Measurements from ENCODE around the gene MAP7D1. TPM values are rescaled to one million over a fixed set of nuclear protein-coding genes. Genes with fewer than 3 reads are reported as not detected.

The MAP7D1 gene
- total RNA-seq, 4 donors from 2014 or later = 147 to 243 (median 172) TPM

DNA sequence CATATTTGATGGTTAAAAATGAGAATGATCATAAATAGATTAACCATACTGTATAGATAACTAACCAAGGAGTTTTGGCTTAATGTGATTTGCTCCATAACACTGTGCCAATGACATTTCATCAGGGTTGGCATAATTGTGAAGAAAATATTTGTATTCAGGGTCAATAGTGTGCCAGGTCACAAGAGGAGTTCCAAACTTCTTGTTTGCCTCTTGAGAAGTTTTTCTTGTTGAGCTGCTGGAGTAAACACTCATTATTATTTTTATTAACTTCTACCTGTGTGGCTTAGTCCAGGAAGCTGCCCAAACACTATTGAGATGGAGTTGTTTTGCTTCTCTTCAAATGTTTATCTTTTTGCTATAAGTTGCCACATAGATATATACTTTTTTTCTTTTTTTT lies 7.5 kb downstream of the MAP7D1 start:
- Histone ChIP-seq H3K27ac (peak overlapping the region in 2 of 4 donors; percentile 100), H3K9me3 (no peaks in the 10 kb centered on the region), H3K36me3 (peaks cover 0 to 8% of the 10 kb centered on the region in 2 donors), H3K27me3 (no peaks in the 10 kb centered on the region), H3K4me1 (peaks cover 2 to 100% (median 63%) of the 10 kb centered on the region in 3 donors), H3K4me3 (no peak overlapping the region)
- ATAC-seq = no peak
- TF ChIP-seq, protein P1, sequence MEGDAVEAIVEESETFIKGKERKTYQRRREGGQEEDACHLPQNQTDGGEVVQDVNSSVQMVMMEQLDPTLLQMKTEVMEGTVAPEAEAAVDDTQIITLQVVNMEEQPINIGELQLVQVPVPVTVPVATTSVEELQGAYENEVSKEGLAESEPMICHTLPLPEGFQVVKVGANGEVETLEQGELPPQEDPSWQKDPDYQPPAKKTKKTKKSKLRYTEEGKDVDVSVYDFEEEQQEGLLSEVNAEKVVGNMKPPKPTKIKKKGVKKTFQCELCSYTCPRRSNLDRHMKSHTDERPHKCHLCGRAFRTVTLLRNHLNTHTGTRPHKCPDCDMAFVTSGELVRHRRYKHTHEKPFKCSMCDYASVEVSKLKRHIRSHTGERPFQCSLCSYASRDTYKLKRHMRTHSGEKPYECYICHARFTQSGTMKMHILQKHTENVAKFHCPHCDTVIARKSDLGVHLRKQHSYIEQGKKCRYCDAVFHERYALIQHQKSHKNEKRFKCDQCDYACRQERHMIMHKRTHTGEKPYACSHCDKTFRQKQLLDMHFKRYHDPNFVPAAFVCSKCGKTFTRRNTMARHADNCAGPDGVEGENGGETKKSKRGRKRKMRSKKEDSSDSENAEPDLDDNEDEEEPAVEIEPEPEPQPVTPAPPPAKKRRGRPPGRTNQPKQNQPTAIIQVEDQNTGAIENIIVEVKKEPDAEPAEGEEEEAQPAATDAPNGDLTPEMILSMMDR (IDR thresholded peaks at IDR 0.05) = no peak
- TF ChIP-seq EP300 (IDR thresholded peaks at IDR 0.05) = no peak
- no peak for TF ChIP-seq POLR2AphosphoS5 (IDR thresholded peaks at IDR 0.05)
- no peak for TF ChIP-seq POLR2A (IDR thresholded peaks at IDR 0.05)

DNA sequence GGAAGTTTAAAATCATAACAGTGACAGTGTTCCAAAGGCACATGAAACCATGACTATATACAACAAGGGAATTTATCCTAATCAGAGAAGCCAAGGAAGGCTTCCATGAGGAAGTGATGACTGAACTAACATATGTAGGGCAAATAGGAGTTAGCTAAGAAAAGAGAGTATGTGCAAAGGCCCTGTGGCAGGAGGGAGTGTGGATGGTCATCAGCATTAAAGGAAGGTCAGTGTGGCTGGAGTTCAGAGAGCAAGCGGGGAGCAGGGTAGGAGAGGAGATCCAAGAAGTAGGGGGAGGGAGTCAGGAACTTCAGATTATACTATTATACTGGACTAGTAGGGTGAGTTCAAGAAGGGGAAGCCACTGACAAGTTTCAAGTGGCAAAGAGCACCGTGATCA lies 8.4 kb downstream of the MAP7D1 start:
- no peak for TF ChIP-seq POLR2AphosphoS5 (IDR thresholded peaks at IDR 0.05)
- no peak for TF ChIP-seq EP300 (IDR thresholded peaks at IDR 0.05)
- TF ChIP-seq, protein P1 (IDR thresholded peaks at IDR 0.05) = no peak
- no peak for TF ChIP-seq POLR2A (IDR thresholded peaks at IDR 0.05)
- H3K27ac ChIP-seq = peak overlapping the region in 2 of 4 donors; percentile 24 to 77
- ATAC-seq = no peak
- no peak overlapping the region for H3K4me3 ChIP-seq
- H3K27me3 ChIP-seq = no peaks in the 10 kb centered on the region
- WGBS, 2 donors (ENCODE audit: low coverage in 1 of 2) = 100% methylated on average over 2 of the region's 2 CpGs
- H3K36me3 ChIP-seq = peaks cover 0 to 8% of the 10 kb centered on the region in 2 donors
- H3K4me1 ChIP-seq = peaks cover 2 to 100% (median 53%) of the 10 kb centered on the region in 3 donors
- H3K9me3 ChIP-seq = no peaks in the 10 kb centered on the region

DNA sequence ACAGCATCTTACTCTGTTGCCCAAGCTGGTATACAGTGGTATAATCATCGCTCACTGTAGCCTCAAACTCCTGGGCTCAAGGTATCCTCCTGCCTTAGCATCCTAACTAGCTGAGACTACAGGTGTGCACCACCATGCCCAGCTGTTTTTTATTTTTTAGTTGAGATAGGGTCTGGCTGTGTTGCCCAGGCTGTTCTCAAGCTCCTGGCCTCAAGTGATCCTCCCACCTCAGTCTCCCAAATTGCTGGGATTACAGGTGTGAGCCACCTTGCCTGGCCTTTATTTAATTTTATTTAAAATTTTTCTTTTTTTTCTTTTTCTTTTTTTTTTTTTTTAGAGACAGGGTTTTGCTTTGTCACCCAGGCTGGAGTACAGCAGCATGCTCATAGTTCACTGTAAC lies 9.2 kb downstream of the MAP7D1 start:
- Histone ChIP-seq H3K36me3 (peaks cover 0 to 11% of the 10 kb centered on the region in 2 donors), H3K4me1 (peaks cover 2 to 100% (median 46%) of the 10 kb centered on the region in 3 donors), H3K27ac (peak overlapping the region in 3 of 4 donors; percentile 2 to 77 (median 28)), H3K27me3 (no peaks in the 10 kb centered on the region), H3K9me3 (no peaks in the 10 kb centered on the region), H3K4me3 (no peak overlapping the region)
- TF ChIP-seq, protein P1 (IDR thresholded peaks at IDR 0.05) = no peak
- TF ChIP-seq POLR2A (IDR thresholded peaks at IDR 0.05) (no peak), POLR2AphosphoS5 (IDR thresholded peaks at IDR 0.05) (no peak), EP300 (IDR thresholded peaks at IDR 0.05) (no peak)
- 86 to 90% methylated on average over 1 of the region's 1 CpG for WGBS, 2 donors (ENCODE audit: low coverage in 1 of 2)
- no peak for ATAC-seq

DNA sequence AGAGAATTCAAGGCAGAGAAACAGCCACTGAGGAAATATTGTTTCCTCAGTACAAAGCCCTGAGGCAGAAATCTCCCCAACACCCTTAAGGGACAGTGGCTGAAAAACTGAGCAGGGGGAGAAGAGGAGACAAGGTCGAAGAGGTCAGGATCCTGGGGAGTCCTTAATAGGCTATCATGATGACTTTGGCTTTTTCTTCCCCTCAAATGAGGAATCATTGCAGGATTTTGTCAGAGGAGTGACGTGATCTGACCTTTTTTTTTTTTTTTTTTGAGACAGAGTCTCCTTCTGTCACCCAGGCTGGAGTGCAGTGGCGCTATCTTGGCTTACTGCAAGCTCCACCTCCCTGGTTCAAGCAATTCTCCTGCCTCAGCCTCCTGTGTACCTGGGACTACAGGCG lies 10.2 kb downstream of the MAP7D1 start:
- ATAC-seq = no peak
- no peaks in the 10 kb centered on the region for H3K9me3 ChIP-seq
- peaks cover 0 to 20% of the 10 kb centered on the region in 2 donors for H3K36me3 ChIP-seq
- TF ChIP-seq EP300 (IDR thresholded peaks at IDR 0.05) (no peak), POLR2A (IDR thresholded peaks at IDR 0.05) (no peak), POLR2AphosphoS5 (IDR thresholded peaks at IDR 0.05) (no peak)
- TF ChIP-seq, protein P1 (IDR thresholded peaks at IDR 0.05) = no peak
- peaks cover 2 to 100% (median 36%) of the 10 kb centered on the region in 3 donors for H3K4me1 ChIP-seq
- no peaks in the 10 kb centered on the region for H3K27me3 ChIP-seq
- WGBS, 2 donors (ENCODE audit: low coverage in 1 of 2) = 55 to 67% methylated on average over 4 of the region's 4 CpGs
- H3K27ac ChIP-seq = peak overlapping the region; percentile 32 to 77 (median 72)
- no peak overlapping the region for H3K4me3 ChIP-seq

Data from gastroesophageal sphincter (tissue), 4 donors.